ENCODE measurements around the gene LMAN2. TPM values are rescaled to one million over a fixed set of nuclear protein-coding genes. Genes with fewer than 3 reads are reported as not detected.

Gene LMAN2
- total RNA-seq, 1 donor: 190 TPM

DNA sequence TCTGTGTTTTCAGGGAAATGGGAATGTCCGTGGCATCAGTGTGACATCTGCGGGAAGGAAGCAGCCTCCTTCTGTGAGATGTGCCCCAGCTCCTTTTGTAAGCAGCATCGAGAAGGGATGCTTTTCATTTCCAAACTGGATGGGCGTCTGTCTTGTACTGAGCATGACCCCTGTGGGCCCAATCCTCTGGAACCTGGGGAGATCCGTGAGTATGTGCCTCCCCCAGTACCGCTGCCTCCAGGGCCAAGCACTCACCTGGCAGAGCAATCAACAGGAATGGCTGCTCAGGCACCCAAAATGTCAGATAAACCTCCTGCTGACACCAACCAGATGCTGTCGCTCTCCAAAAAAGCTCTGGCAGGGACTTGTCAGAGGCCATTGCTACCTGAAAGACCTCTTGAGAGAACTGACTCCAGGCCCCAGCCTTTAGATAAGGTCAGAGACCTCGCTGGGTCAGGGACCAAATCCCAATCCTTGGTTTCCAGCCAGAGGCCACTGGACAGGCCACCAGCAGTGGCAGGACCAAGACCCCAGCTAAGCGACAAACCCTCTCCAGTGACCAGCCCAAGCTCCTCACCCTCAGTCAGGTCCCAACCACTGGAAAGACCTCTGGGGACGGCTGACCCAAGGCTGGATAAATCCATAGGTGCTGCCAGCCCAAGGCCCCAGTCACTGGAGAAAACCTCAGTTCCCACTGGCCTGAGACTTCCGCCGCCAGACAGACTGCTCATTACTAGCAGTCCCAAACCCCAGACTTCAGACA, 57.5 kb downstream of the LMAN2 start:
- TF ChIP-seq, protein P1, sequence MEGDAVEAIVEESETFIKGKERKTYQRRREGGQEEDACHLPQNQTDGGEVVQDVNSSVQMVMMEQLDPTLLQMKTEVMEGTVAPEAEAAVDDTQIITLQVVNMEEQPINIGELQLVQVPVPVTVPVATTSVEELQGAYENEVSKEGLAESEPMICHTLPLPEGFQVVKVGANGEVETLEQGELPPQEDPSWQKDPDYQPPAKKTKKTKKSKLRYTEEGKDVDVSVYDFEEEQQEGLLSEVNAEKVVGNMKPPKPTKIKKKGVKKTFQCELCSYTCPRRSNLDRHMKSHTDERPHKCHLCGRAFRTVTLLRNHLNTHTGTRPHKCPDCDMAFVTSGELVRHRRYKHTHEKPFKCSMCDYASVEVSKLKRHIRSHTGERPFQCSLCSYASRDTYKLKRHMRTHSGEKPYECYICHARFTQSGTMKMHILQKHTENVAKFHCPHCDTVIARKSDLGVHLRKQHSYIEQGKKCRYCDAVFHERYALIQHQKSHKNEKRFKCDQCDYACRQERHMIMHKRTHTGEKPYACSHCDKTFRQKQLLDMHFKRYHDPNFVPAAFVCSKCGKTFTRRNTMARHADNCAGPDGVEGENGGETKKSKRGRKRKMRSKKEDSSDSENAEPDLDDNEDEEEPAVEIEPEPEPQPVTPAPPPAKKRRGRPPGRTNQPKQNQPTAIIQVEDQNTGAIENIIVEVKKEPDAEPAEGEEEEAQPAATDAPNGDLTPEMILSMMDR (IDR thresholded peaks at IDR 0.05; ENCODE audit: insufficient read depth, low read length): no peak
- H3K4me3 ChIP-seq (ENCODE audit: low read depth, low read length): no peak overlapping the region
- DNase-seq (ENCODE audit: low read depth): no peak

DNA sequence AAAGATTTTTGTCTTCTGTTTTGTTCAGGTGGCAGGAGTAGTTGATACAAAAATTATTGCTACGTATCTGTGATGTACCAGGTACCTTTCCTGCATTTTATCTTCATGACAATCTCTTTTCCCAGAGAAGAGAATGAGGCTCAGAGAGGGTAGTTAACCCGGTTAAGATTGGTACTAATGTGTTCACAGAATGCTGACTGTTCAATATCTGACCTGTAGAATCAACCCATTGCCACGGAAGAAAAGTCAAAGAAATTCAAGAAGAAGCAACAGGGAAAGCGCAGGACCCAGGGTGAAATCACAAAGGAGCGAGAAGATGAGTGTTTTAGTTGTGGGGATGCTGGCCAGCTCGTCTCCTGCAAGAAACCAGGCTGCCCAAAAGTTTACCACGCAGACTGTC, 59.7 kb downstream of the LMAN2 start:
- TF ChIP-seq, protein P1 (IDR thresholded peaks at IDR 0.05; ENCODE audit: insufficient read depth, low read length): no peak
- DNase-seq (ENCODE audit: low read depth): no peak

DNA sequence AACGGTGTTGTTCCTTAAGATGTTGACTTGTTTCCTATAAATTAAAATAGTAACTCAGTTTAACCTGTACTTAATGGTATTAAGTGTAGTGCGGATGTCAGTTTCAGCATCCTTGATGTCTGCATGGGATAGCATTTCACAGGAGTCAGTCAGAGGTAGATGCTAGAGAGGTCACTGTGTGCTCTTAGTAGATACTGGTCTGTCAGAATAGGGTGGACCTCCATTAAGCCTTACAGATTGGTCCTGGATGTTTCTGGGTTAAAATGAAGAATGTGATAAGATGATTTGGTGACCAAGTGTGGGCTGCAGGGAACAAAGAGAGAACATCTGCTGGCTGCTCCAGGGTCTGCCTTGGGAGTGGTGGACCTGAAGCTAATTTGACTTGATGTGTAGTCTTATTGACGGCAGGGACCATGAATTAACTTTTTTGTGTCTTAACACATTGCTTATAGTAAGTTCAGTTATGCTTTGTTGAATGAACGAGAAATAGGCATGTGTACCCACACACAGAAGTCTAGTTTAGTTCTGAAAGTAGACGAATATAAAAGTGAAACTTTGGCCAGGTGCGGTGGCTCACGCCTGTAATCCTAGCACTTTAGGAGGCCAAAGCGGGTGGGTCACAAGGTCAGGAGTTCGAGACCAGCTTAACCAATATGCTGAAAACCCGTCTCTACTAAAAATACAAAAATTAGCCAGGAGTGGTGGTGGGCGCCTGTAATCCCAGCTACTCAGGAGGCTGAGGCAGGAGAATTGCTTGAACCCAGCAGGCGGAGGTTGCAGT, 60.5 kb downstream of the LMAN2 start:
- no peak for DNase-seq (ENCODE audit: low read depth)
- H3K4me3 ChIP-seq (ENCODE audit: low read depth, low read length): no peak overlapping the region
- TF ChIP-seq, protein P1 (IDR thresholded peaks at IDR 0.05; ENCODE audit: insufficient read depth, low read length): no peak

More for the DNA sequence above, 59.7 kb downstream of the LMAN2 start:
- no peak overlapping the region for H3K4me3 ChIP-seq (ENCODE audit: low read depth, low read length)

DNA sequence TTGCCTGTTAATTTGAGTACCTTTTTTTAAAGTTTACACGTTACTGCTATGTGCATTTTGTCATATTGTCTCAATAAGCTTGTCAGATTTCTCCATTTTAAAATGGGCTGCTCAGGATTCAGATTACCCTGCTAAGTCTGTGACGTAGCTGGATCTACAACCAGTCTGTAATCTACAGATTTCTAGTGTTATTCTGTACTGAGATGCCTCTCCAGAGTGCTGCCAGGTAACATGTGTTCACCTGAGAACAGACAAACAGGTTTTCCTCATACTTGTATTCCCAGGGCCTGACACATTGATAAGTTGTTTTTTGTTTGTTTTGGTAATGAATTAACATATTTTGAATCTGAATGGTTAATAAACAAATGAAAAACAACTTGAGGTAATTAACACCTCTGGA, 63.3 kb downstream of the LMAN2 start:
- no peak overlapping the region for H3K4me3 ChIP-seq (ENCODE audit: low read depth, low read length)
- TF ChIP-seq, protein P1 (IDR thresholded peaks at IDR 0.05; ENCODE audit: insufficient read depth, low read length): no peak
- DNase-seq (ENCODE audit: low read depth): no peak

Other genes starting within 250 kb of the LMAN2 start
- gene NSD1, start 217.9 kb downstream of the LMAN2 start, total RNA-seq (ENCODE audit: low replicate concordance): 50.3 and 136 TPM in 2 replicates
- 11.6 and 104 TPM in 2 replicates for gene RAB24, start 47.9 kb downstream of the LMAN2 start, total RNA-seq (ENCODE audit: low replicate concordance)
- 118 and 120 TPM in 2 replicates for gene PRELID1, start 47.9 kb downstream of the LMAN2 start, total RNA-seq (ENCODE audit: low replicate concordance)
- 2.6 and 17.5 TPM in 2 replicates for gene MXD3, start 39.8 kb downstream of the LMAN2 start, total RNA-seq (ENCODE audit: low replicate concordance)
- 3.1 and 28.9 TPM in 2 replicates for gene RGS14, start 6.3 kb upstream of the LMAN2 start, total RNA-seq (ENCODE audit: low replicate concordance)
- not detected in 2 replicates for gene SLC34A1, start 32.8 kb upstream of the LMAN2 start, total RNA-seq (ENCODE audit: low replicate concordance)
- gene PFN3, start 49.0 kb upstream of the LMAN2 start, total RNA-seq (ENCODE audit: low replicate concordance): not detected in 2 replicates
- gene F12, start 57.9 kb upstream of the LMAN2 start, total RNA-seq (ENCODE audit: low replicate concordance): 0.27 and 1.4 TPM in 2 replicates
- 9.3 and 15.7 TPM in 2 replicates for gene GRK6, start 75.0 kb upstream of the LMAN2 start, total RNA-seq (ENCODE audit: low replicate concordance)
- 2.2 and 8.8 TPM in 2 replicates for gene PRR7, start 95.1 kb upstream of the LMAN2 start, total RNA-seq (ENCODE audit: low replicate concordance)
- gene DBN1, start 122.0 kb upstream of the LMAN2 start, total RNA-seq (ENCODE audit: low replicate concordance): 151 and 188 TPM in 2 replicates
- gene PDLIM7, start 145.9 kb upstream of the LMAN2 start, total RNA-seq (ENCODE audit: low replicate concordance): 13.7 and 91.4 TPM in 2 replicates
- gene DOK3, start 158.2 kb upstream of the LMAN2 start, total RNA-seq (ENCODE audit: low replicate concordance): 0.99 and 1.3 TPM in 2 replicates
- 58.5 and 138 TPM in 2 replicates for gene DDX41, start 165.3 kb upstream of the LMAN2 start, total RNA-seq (ENCODE audit: low replicate concordance)
- 13.7 and 20.2 TPM in 2 replicates for gene FAM193B, start 202.9 kb upstream of the LMAN2 start, total RNA-seq (ENCODE audit: low replicate concordance)
- 40.9 and 90.7 TPM in 2 replicates for gene TMED9, start 240.5 kb upstream of the LMAN2 start, total RNA-seq (ENCODE audit: low replicate concordance)
- 16.8 and 21.5 TPM in 2 replicates for gene B4GALT7, start 248.5 kb upstream of the LMAN2 start, total RNA-seq (ENCODE audit: low replicate concordance)

All from fibroblast of the aortic adventitia (primary cell).